Transverse colon (tissue), 4 donors: ENCODE results near the gene SEC14L1. TPM values are rescaled to one million over a fixed set of nuclear protein-coding genes. Genes with fewer than 3 reads are reported as not detected.

Experiments
- DNase-seq: peaks from one replicate; pipeline ENCODE4 v3.0.0-alpha.2; 2019
- H3K27ac ChIP-seq, 4 donors: fragments of 200-600 bp; sonication (generic); 2 replicates each; pipeline ENCODE4 v1.5.1; 2016 to 2018; ENCODE audit warnings: inconsistent platforms in 4 of 4
- H3K27me3 ChIP-seq: fragments of 200-600 bp; sonication (generic); 2 replicates; pipeline ENCODE4 v1.5.1; 2017; ENCODE audit warnings: inconsistent platforms
- H3K36me3 ChIP-seq, 4 donors: fragments of 200-600 bp; sonication (generic); 2 replicates each; pipeline ENCODE4 v1.5.1; 2017 to 2019; ENCODE audit warnings: inconsistent platforms in 4 of 4
- H3K4me1 ChIP-seq, 4 donors: fragments of 200-600 bp; sonication (generic); 2 replicates each; pipeline ENCODE4 v1.5.1; 2017 to 2020; ENCODE audit warnings: inconsistent platforms in 4 of 4
- H3K4me3 ChIP-seq, 4 donors: fragments of 200-600 bp; sonication (generic); 1 replicate in 1 of 4; 2 replicates in 3 of 4; pipeline versions ENCODE4 v1.5.1 to v1.6.1; 2017 to 2019; ENCODE audit warnings: inconsistent platforms in 4 of 4
- H3K9me3 ChIP-seq, 2 donors: fragments of 200-600 bp; sonication (generic); 2 replicates each; pipeline ENCODE4 v1.5.1; 2017 to 2019; ENCODE audit warnings: inconsistent platforms in 2 of 2
- EP300 ChIP-seq: sonication (generic); formaldehyde crosslinking; IDR thresholded peaks from one replicate; pipeline ENCODE4 v1.6.1; 2017; ENCODE audit warnings: antibody characterized with exemption, low read depth
- POLR2A ChIP-seq: fragments of 450-650 bp; IDR thresholded peaks from one replicate; pipeline ENCODE4 v1.6.1; 2016; ENCODE audit warnings: antibody characterized with exemption, mild to moderate bottlenecking, moderate library complexity
- POLR2AphosphoS5 ChIP-seq, 3 donors: sonication (generic); formaldehyde crosslinking; IDR thresholded peaks; one replicate each; pipeline ENCODE4 v1.6.1; 2016; ENCODE audit warnings: antibody characterized with exemption in 3 of 3
- WGBS, 2 donors: methylation state at CpG; one replicate each; pipeline ENCODE4 v1.1.5; 2018; ENCODE audit warnings: low coverage in 1 of 2; 5-methylcytosine and 5-hydroxymethylcytosine counted together
- in situ Hi-C, 4 donors: fragments of 200-750 bp; cut with MboI; loops; one replicate each; pipeline versions ENCODE4 v1.15.0 to v1.15.1; 2017; ENCODE audit warnings: low sequenced_read_pairs in 3 of 4, low pct_ligation_motif_present in 1 of 4, low pct_unique_long_range_greater_than_20kb in 1 of 4
- intact Hi-C: fragments of 100-400 bp; cut with DNase I; formaldehyde crosslinking; loops from one replicate; pipeline ENCODE4 v1.15.1; 2023; ENCODE audit warnings: low total_unique reads
- total RNA-seq, 4 donors: library from RNA; depleted of rRNA; stranded (reverse); fragments of >200 nt; gene quantifications; one replicate each; pipeline ENCODE4 v1.1.0, GENCODE V29; 2016
- TF ChIP-seq, protein P1 (sequence below), 5 experiments: fragments of 200-600 bp in 3 of 5; fragments of 450-650 bp in 2 of 5; sonication (generic) in 3 of 5; IDR thresholded peaks; 1 replicate in 2 of 5; 2 replicates in 3 of 5; pipeline ENCODE4 v1.5.1; 2016 to 2017; ENCODE audit warnings: antibody characterized with exemption in 5 of 5, inconsistent platforms in 3 of 5, mild to moderate bottlenecking in 2 of 5, moderate library complexity in 1 of 5

The SEC14L1 gene
- total RNA-seq, 4 donors from 2014 or later: 16.8 to 34.6 (median 23.8) TPM

GRCh38 chr17:77197115-77197514, 56.3 kb downstream of the SEC14L1 start:
- in situ Hi-C loops: no loop called here
- Histone ChIP-seq H3K4me3 (no peak overlapping the region), H3K4me1 (no peaks in the 10 kb centered on the region), H3K27me3 (no peaks in the 10 kb centered on the region), H3K9me3 (no peaks in the 10 kb centered on the region), H3K27ac (no peak overlapping the region), H3K36me3 (peaks cover 0 to 57% (median 24%) of the 10 kb centered on the region in 4 donors)
- intact Hi-C loops: no loop called here
- TF ChIP-seq POLR2AphosphoS5 (IDR thresholded peaks at IDR 0.05): no peak
- 97 to 100% methylated on average over 5 to 9 of the region's 9 CpGs for WGBS, 2 donors
- DNase-seq: no peak

DNA sequence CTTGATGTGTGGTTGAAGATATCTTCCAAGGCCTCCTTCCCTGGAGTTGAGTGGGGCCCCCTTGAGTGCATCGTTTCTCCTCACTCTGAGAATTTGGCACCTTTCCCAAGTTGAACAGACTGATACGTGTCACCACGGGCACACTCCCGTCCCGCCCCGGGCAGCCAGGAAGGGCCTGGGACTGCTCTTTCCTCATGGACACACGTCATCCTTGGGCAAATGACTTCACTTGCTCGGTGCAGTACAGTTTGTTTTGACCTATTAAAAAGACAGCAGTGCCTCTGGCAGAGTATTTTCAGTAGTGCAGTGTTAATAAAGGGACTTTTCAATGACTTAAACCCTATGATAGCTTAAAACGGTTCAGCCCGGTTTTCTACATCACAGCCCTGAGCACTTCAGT, 59.9 kb downstream of the SEC14L1 start:
- H3K4me1 ChIP-seq: no peaks in the 10 kb centered on the region
- TF ChIP-seq, protein P1, sequence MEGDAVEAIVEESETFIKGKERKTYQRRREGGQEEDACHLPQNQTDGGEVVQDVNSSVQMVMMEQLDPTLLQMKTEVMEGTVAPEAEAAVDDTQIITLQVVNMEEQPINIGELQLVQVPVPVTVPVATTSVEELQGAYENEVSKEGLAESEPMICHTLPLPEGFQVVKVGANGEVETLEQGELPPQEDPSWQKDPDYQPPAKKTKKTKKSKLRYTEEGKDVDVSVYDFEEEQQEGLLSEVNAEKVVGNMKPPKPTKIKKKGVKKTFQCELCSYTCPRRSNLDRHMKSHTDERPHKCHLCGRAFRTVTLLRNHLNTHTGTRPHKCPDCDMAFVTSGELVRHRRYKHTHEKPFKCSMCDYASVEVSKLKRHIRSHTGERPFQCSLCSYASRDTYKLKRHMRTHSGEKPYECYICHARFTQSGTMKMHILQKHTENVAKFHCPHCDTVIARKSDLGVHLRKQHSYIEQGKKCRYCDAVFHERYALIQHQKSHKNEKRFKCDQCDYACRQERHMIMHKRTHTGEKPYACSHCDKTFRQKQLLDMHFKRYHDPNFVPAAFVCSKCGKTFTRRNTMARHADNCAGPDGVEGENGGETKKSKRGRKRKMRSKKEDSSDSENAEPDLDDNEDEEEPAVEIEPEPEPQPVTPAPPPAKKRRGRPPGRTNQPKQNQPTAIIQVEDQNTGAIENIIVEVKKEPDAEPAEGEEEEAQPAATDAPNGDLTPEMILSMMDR (IDR thresholded peaks at IDR 0.05): no peak
- TF ChIP-seq EP300: no peak
- TF ChIP-seq POLR2A: no peak
- no peak for TF ChIP-seq POLR2AphosphoS5 (IDR thresholded peaks at IDR 0.05)
- WGBS, 2 donors: 70 to 82% methylated on average over 2 to 10 of the region's 10 CpGs
- no peaks in the 10 kb centered on the region for H3K9me3 ChIP-seq
- H3K27me3 ChIP-seq: no peaks in the 10 kb centered on the region
- no peak overlapping the region for H3K4me3 ChIP-seq
- no peak overlapping the region for H3K27ac ChIP-seq
- in situ Hi-C loops: no loop called here
- intact Hi-C loops: no loop called here
- H3K36me3 ChIP-seq: peaks cover 0 to 61% (median 20%) of the 10 kb centered on the region in 4 donors
- DNase-seq: no peak

- Histone ChIP-seq H3K27me3 (no peaks in the 10 kb centered on the region), H3K9me3 (no peaks in the 10 kb centered on the region), H3K4me3 (no peak overlapping the region), H3K27ac (no peak overlapping the region), H3K36me3 (peaks cover 0 to 57% (median 16%) of the 10 kb centered on the region in 4 donors), H3K4me1 (peaks cover 0 to 7% (median 0%) of the 10 kb centered on the region in 4 donors)
- TF ChIP-seq, protein P1 (IDR thresholded peaks at IDR 0.05): no peak
- no peak for TF ChIP-seq POLR2A
- TF ChIP-seq POLR2AphosphoS5 (IDR thresholded peaks at IDR 0.05): no peak
- no peak for TF ChIP-seq EP300
- in situ Hi-C loops (no loop called here), intact Hi-C loops (no loop called here)
- no peak for DNase-seq
- WGBS, 2 donors: 95 to 100% methylated on average over 2 to 12 of the region's 12 CpGs
Measured at GRCh38 chr17:77203436-77203835, 62.7 kb downstream of the SEC14L1 start.

DNA sequence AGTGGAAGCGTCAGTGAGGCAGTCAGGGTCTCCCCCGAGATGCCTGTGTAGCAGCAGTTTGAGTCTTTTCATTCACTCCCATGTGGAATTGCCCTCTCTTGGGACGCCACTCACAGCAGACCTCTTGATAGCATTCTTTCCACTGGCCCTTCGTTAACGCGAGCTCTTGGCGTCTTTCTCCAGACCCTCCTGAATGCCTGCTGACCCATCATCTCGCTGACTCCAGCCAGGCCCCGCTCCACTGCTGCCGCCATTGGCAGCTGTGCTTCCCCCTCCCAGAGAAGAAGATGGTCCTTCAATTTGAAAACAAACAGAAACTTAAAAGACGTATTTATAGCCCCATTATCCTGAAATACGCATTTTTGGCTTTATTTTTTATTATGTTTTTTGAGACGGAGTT, 63.1 kb downstream of the SEC14L1 start:
- Histone ChIP-seq H3K4me3 (no peak overlapping the region), H3K27ac (no peak overlapping the region), H3K27me3 (no peaks in the 10 kb centered on the region), H3K9me3 (no peaks in the 10 kb centered on the region), H3K36me3 (peaks cover 0 to 57% (median 16%) of the 10 kb centered on the region in 4 donors), H3K4me1 (peaks cover 0 to 11% (median 0%) of the 10 kb centered on the region in 4 donors)
- in situ Hi-C loops: no loop called here
- TF ChIP-seq POLR2A (no peak), EP300 (no peak), POLR2AphosphoS5 (IDR thresholded peaks at IDR 0.05) (no peak)
- TF ChIP-seq, protein P1 (IDR thresholded peaks at IDR 0.05): no peak
- no peak for DNase-seq
- WGBS, 2 donors: 84 to 92% methylated on average over 12 to 13 of the region's 13 CpGs
- intact Hi-C loops: no loop called here

- Histone ChIP-seq H3K36me3 (peaks cover 0 to 58% (median 16%) of the 10 kb centered on the region in 4 donors), H3K27ac (no peak overlapping the region), H3K4me1 (peaks cover 0 to 17% (median 0%) of the 10 kb centered on the region in 4 donors), H3K4me3 (no peak overlapping the region), H3K9me3 (no peaks in the 10 kb centered on the region), H3K27me3 (no peaks in the 10 kb centered on the region)
- WGBS, 2 donors: 67 to 82% methylated on average over 2 to 8 of the region's 8 CpGs
- in situ Hi-C loops: no loop called here
- intact Hi-C loops: no loop called here
- DNase-seq: no peak
- no peak for TF ChIP-seq POLR2A
- no peak for TF ChIP-seq POLR2AphosphoS5 (IDR thresholded peaks at IDR 0.05)
- no peak for TF ChIP-seq EP300
- TF ChIP-seq, protein P1 (IDR thresholded peaks at IDR 0.05): no peak
Measured at GRCh38 chr17:77204536-77204935, 63.8 kb downstream of the SEC14L1 start.
